ENCODE data around the gene ANKRD33.

ANKRD33 gene

GRCh38 chr12:51905471-51906429 is 17.8 kb downstream of the ANKRD33 start:
- Histone ChIP-seq H2AFZ (ENCODE audit: low read length) (no peak overlapping the region), H3K4me2 (ENCODE audit: low read depth, low read length) (no peak overlapping the region), H3F3A (ENCODE audit: insufficient read depth, low read length) (no peaks in the 10 kb centered on the region), H3K4me3 (ENCODE audit: low read length) (no peak overlapping the region), H3K4me1 (ENCODE audit: low read length) (no peaks in the 10 kb centered on the region), H3K27me3 (replicated peaks; ENCODE audit: insufficient read depth, low read length) (peaks cover 14% of the 10 kb centered on the region), H3K9me2 (replicated peaks; ENCODE audit: insufficient read depth, low read length) (no peaks in the 10 kb centered on the region), H3K9ac (ENCODE audit: low read length) (no peak overlapping the region), H3K79me2 (ENCODE audit: low read length) (no peaks in the 10 kb centered on the region), H3K36me3 (replicated peaks; ENCODE audit: insufficient read depth, low read length) (no peaks in the 10 kb centered on the region), H4K20me1 (ENCODE audit: insufficient read depth, low read length) (no peaks in the 10 kb centered on the region), H3K9me3 (replicated peaks; ENCODE audit: insufficient read depth, low read length) (no peaks in the 10 kb centered on the region), H3K27ac (ENCODE audit: low read length) (no peak overlapping the region)
- TF ChIP-seq CTCF (IDR thresholded peaks at IDR 0.05; ENCODE audit: low read length) (no peak), EZH2phosphoT487 (IDR thresholded peaks at IDR 0.05; ENCODE audit: low read length) (no peak), EZH2 (optimal IDR thresholded peaks at IDR 0.05; ENCODE audit: low read depth, low read length) (no peak)
- DNase-seq = no peak

- no peak for TF ChIP-seq EZH2phosphoT487 (IDR thresholded peaks at IDR 0.05; ENCODE audit: low read length)
- no peak for TF ChIP-seq EZH2 (optimal IDR thresholded peaks at IDR 0.05; ENCODE audit: low read depth, low read length)
- no peak for TF ChIP-seq CTCF (IDR thresholded peaks at IDR 0.05; ENCODE audit: low read length)
- no peak overlapping the region for H3K27ac ChIP-seq (ENCODE audit: low read length)
- H3K9me2 ChIP-seq (replicated peaks; ENCODE audit: insufficient read depth, low read length) = no peaks in the 10 kb centered on the region
- no peak overlapping the region for H3K9ac ChIP-seq (ENCODE audit: low read length)
- H3K4me2 ChIP-seq (ENCODE audit: low read depth, low read length) = no peak overlapping the region
- no peaks in the 10 kb centered on the region for H4K20me1 ChIP-seq (ENCODE audit: insufficient read depth, low read length)
- no peak overlapping the region for H2AFZ ChIP-seq (ENCODE audit: low read length)
- H3K9me3 ChIP-seq (replicated peaks; ENCODE audit: insufficient read depth, low read length) = no peaks in the 10 kb centered on the region
- H3K27me3 ChIP-seq (replicated peaks; ENCODE audit: insufficient read depth, low read length) = peaks cover 14% of the 10 kb centered on the region
- no peaks in the 10 kb centered on the region for H3F3A ChIP-seq (ENCODE audit: insufficient read depth, low read length)
- H3K79me2 ChIP-seq (ENCODE audit: low read length) = no peaks in the 10 kb centered on the region
- no peak for DNase-seq
- H3K36me3 ChIP-seq (replicated peaks; ENCODE audit: insufficient read depth, low read length) = no peaks in the 10 kb centered on the region
- H3K4me1 ChIP-seq (ENCODE audit: low read length) = no peaks in the 10 kb centered on the region
- no peak overlapping the region for H3K4me3 ChIP-seq (ENCODE audit: low read length)
These were observed 18.7 kb downstream of the ANKRD33 start for GRCh38 chr12:51906430-51907082.

- no peaks in the 10 kb centered on the region for H4K20me1 ChIP-seq (ENCODE audit: insufficient read depth, low read length)
- peaks cover 14% of the 10 kb centered on the region for H3K27me3 ChIP-seq (replicated peaks; ENCODE audit: insufficient read depth, low read length)
- H3K4me1 ChIP-seq (ENCODE audit: low read length) = no peaks in the 10 kb centered on the region
- TF ChIP-seq CTCF (IDR thresholded peaks at IDR 0.05; ENCODE audit: low read length) (no peak), EZH2phosphoT487 (IDR thresholded peaks at IDR 0.05; ENCODE audit: low read length) (no peak), EZH2 (optimal IDR thresholded peaks at IDR 0.05; ENCODE audit: low read depth, low read length) (no peak)
- H2AFZ ChIP-seq (ENCODE audit: low read length) = no peak within 1 kb of the TSS
- H3K79me2 ChIP-seq (ENCODE audit: low read length) = no peaks in the 10 kb centered on the region
- no peaks in the 10 kb centered on the region for H3K9me3 ChIP-seq (replicated peaks; ENCODE audit: insufficient read depth, low read length)
- no peaks in the 10 kb centered on the region for H3F3A ChIP-seq (ENCODE audit: insufficient read depth, low read length)
- H3K9me2 ChIP-seq (replicated peaks; ENCODE audit: insufficient read depth, low read length) = no peaks in the 10 kb centered on the region
- no peak within 1 kb of the TSS for H3K27ac ChIP-seq (ENCODE audit: low read length)
- H3K36me3 ChIP-seq (replicated peaks; ENCODE audit: insufficient read depth, low read length) = no peaks in the 10 kb centered on the region
- no peak within 1 kb of the TSS for H3K4me2 ChIP-seq (ENCODE audit: low read depth, low read length)
- no peak within 1 kb of the TSS for H3K4me3 ChIP-seq (ENCODE audit: low read length)
- no peak within 1 kb of the TSS for H3K9ac ChIP-seq (ENCODE audit: low read length)
- DNase-seq = no peak
These were observed 19.4 kb downstream of the ANKRD33 start, which contains the start of gene ACVRL1 for GRCh38 chr12:51907083-51907855. TSS of gene ACVRL1 (plus strand) at chr12:51907504. CDS start at chr12:51912475, 4,971 bp downstream.
